Transverse colon (tissue), 4 donors: ENCODE results near the gene MAPK14. TPM values are rescaled to one million over a fixed set of nuclear protein-coding genes. Genes with fewer than 3 reads are reported as not detected.

Experiments
- DNase-seq: peaks from one replicate; pipeline ENCODE4 v3.0.0-alpha.2; 2019
- H3K27ac ChIP-seq, 4 donors: fragments of 200-600 bp; sonication (generic); 2 replicates each; pipeline ENCODE4 v1.5.1; 2016 to 2018; ENCODE audit warnings: inconsistent platforms in 4 of 4
- H3K27me3 ChIP-seq: fragments of 200-600 bp; sonication (generic); 2 replicates; pipeline ENCODE4 v1.5.1; 2017; ENCODE audit warnings: inconsistent platforms
- H3K36me3 ChIP-seq, 4 donors: fragments of 200-600 bp; sonication (generic); 2 replicates each; pipeline ENCODE4 v1.5.1; 2017 to 2019; ENCODE audit warnings: inconsistent platforms in 4 of 4
- H3K4me1 ChIP-seq, 4 donors: fragments of 200-600 bp; sonication (generic); 2 replicates each; pipeline ENCODE4 v1.5.1; 2017 to 2020; ENCODE audit warnings: inconsistent platforms in 4 of 4
- H3K4me3 ChIP-seq, 4 donors: fragments of 200-600 bp; sonication (generic); 1 replicate in 1 of 4; 2 replicates in 3 of 4; pipeline versions ENCODE4 v1.5.1 to v1.6.1; 2017 to 2019; ENCODE audit warnings: inconsistent platforms in 4 of 4
- H3K9me3 ChIP-seq, 2 donors: fragments of 200-600 bp; sonication (generic); 2 replicates each; pipeline ENCODE4 v1.5.1; 2017 to 2019; ENCODE audit warnings: inconsistent platforms in 2 of 2
- EP300 ChIP-seq: sonication (generic); formaldehyde crosslinking; IDR thresholded peaks from one replicate; pipeline ENCODE4 v1.6.1; 2017; ENCODE audit warnings: antibody characterized with exemption, low read depth
- POLR2A ChIP-seq: fragments of 450-650 bp; IDR thresholded peaks from one replicate; pipeline ENCODE4 v1.6.1; 2016; ENCODE audit warnings: antibody characterized with exemption, mild to moderate bottlenecking, moderate library complexity
- POLR2AphosphoS5 ChIP-seq, 3 donors: sonication (generic); formaldehyde crosslinking; IDR thresholded peaks; one replicate each; pipeline ENCODE4 v1.6.1; 2016; ENCODE audit warnings: antibody characterized with exemption in 3 of 3
- WGBS, 2 donors: methylation state at CpG; one replicate each; pipeline ENCODE4 v1.1.5; 2018; ENCODE audit warnings: low coverage in 1 of 2; 5-methylcytosine and 5-hydroxymethylcytosine counted together
- in situ Hi-C, 4 donors: fragments of 200-750 bp; cut with MboI; loops; one replicate each; pipeline versions ENCODE4 v1.15.0 to v1.15.1; 2017; ENCODE audit warnings: low sequenced_read_pairs in 3 of 4, low pct_ligation_motif_present in 1 of 4, low pct_unique_long_range_greater_than_20kb in 1 of 4
- intact Hi-C: fragments of 100-400 bp; cut with DNase I; formaldehyde crosslinking; loops from one replicate; pipeline ENCODE4 v1.15.1; 2023; ENCODE audit warnings: low total_unique reads
- total RNA-seq, 4 donors: library from RNA; depleted of rRNA; stranded (reverse); fragments of >200 nt; gene quantifications; one replicate each; pipeline ENCODE4 v1.1.0, GENCODE V29; 2016
- TF ChIP-seq, protein P1 (sequence below), 5 experiments: fragments of 200-600 bp in 3 of 5; fragments of 450-650 bp in 2 of 5; sonication (generic) in 3 of 5; IDR thresholded peaks; 1 replicate in 2 of 5; 2 replicates in 3 of 5; pipeline ENCODE4 v1.5.1; 2016 to 2017; ENCODE audit warnings: antibody characterized with exemption in 5 of 5, inconsistent platforms in 3 of 5, mild to moderate bottlenecking in 2 of 5, moderate library complexity in 1 of 5

The MAPK14 gene
- total RNA-seq, 4 donors from 2014 or later, result 82.2 to 132 (median 112) TPM

DNA sequence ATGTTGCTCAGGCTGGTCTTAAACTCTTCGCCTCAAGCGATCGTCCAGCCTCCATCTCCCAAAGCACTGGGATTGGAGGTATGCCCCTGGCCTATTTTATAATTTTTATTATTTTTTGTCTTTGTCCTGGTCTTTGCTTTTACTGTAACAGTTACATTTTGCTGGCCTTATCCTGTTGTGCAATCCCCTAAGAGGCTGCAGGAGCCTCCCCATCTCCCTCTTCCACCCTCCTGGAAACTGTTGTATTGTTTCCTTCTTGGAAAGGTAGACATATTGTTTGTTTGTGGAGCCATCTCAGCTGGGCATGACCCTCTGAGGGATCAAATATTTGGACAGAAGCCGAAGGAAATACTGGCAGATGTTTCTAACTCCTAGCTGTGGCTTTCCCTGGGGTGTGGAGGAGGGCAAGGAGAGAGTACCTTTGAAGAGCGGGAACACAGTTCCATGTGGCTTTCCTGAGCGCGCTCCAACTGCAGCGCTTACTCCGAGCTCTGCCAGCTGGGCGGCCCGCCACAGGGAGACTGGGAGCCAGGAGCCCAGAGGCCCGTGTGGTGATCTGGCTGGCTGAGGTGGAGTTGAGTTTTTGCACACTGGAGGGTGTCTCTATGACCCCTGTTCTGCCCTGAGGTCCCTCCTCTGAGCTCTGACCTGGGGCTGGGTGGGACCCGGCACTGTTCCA, 107.6 kb downstream of the MAPK14 start:
- in situ Hi-C loops, result loop anchor here in 3 of 4 donors (10.0 kb wide), 2 partner anchors 50 to 70 kb away; no protein-coding TSS in a partner anchor
- H3K36me3 ChIP-seq, result peaks cover 0 to 30% (median 3%) of the 10 kb centered on the region in 4 donors

DNA sequence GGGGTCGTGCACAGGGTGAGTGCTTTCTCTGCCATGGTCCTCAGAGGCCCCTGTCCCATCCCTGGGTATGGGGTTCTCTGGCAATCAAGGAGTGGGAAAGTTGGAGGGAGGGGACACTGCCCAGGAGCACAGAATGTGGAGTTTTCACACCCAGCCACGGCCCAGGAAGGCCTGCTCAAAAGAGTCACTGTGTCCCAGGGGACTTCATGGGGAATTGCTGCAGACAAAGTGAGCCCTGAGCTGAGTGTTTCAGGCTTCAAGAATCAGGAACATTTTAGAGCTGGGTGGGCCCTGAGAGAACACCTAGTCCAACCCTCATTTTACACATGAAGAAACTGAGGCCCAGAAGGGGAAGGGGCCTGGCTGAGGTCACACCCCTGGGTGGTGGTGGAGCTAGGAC, 108.4 kb downstream of the MAPK14 start:
- TF ChIP-seq EP300 (no peak), POLR2A (no peak), POLR2AphosphoS5 (IDR thresholded peaks at IDR 0.05) (no peak)
- TF ChIP-seq, protein P1, sequence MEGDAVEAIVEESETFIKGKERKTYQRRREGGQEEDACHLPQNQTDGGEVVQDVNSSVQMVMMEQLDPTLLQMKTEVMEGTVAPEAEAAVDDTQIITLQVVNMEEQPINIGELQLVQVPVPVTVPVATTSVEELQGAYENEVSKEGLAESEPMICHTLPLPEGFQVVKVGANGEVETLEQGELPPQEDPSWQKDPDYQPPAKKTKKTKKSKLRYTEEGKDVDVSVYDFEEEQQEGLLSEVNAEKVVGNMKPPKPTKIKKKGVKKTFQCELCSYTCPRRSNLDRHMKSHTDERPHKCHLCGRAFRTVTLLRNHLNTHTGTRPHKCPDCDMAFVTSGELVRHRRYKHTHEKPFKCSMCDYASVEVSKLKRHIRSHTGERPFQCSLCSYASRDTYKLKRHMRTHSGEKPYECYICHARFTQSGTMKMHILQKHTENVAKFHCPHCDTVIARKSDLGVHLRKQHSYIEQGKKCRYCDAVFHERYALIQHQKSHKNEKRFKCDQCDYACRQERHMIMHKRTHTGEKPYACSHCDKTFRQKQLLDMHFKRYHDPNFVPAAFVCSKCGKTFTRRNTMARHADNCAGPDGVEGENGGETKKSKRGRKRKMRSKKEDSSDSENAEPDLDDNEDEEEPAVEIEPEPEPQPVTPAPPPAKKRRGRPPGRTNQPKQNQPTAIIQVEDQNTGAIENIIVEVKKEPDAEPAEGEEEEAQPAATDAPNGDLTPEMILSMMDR (IDR thresholded peaks at IDR 0.05), result no peak
- in situ Hi-C loops, result loop anchor here in 3 of 4 donors (10.0 kb wide), 2 partner anchors 49 to 69 kb away; no protein-coding TSS in a partner anchor
- H3K27me3 ChIP-seq, result peaks cover under 1% of the 10 kb centered on the region
- no peak overlapping the region for H3K4me3 ChIP-seq
- intact Hi-C loops, result no loop called here
- H3K36me3 ChIP-seq, result peaks cover 0 to 30% (median 3%) of the 10 kb centered on the region in 4 donors
- H3K9me3 ChIP-seq, result no peaks in the 10 kb centered on the region
- H3K4me1 ChIP-seq, result peaks cover 9 to 19% (median 17%) of the 10 kb centered on the region in 4 donors
- WGBS, 2 donors, result 63% methylated on average over 2 of the region's 2 CpGs; no CpG with 5 or more reads in 1 of the 2 donors
- H3K27ac ChIP-seq, result no peak overlapping the region
- DNase-seq, result no peak

More for the DNA sequence above, 107.6 kb downstream of the MAPK14 start:
- TF ChIP-seq, protein P1 (IDR thresholded peaks at IDR 0.05), result no peak
- TF ChIP-seq EP300, result no peak
- no peak for TF ChIP-seq POLR2A
- H3K4me3 ChIP-seq, result no peak overlapping the region
- no peak overlapping the region for H3K27ac ChIP-seq
- intact Hi-C loops, result no loop called here
- 94% methylated on average over 8 of the region's 13 CpGs; no CpG with 5 or more reads in 1 of the 2 donors for WGBS, 2 donors
- peaks cover 9 to 21% (median 20%) of the 10 kb centered on the region in 4 donors for H3K4me1 ChIP-seq
- no peak for DNase-seq
- H3K27me3 ChIP-seq, result peaks cover 7% of the 10 kb centered on the region
- no peaks in the 10 kb centered on the region for H3K9me3 ChIP-seq

DNA sequence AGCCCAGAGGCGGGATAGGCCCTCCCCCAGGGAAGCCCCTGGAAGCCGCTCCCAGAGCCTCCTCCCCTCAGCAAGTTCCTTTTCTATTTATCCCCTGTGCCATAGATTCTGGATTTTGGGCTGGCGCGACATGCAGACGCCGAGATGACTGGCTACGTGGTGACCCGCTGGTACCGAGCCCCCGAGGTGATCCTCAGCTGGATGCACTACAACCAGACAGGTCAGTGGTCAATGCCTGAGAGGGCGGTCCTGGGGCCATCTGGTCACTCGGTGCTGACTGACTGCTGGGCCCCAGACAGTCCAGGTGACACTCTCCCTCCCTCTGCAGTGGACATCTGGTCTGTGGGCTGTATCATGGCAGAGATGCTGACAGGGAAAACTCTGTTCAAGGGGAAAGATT, 108.9 kb downstream of the MAPK14 start:
- no peak overlapping the region for H3K4me3 ChIP-seq
- 97% methylated on average over 12 of the region's 12 CpGs; no CpG with 5 or more reads in 1 of the 2 donors for WGBS, 2 donors
- in situ Hi-C loops (loop anchor here in 3 of 4 donors (10.0 kb wide), 2 partner anchors 48 to 68 kb away; no protein-coding TSS in a partner anchor), intact Hi-C loops (no loop called here)
- H3K36me3 ChIP-seq, result peaks cover 0 to 30% (median 3%) of the 10 kb centered on the region in 4 donors
- H3K27me3 ChIP-seq, result no peaks in the 10 kb centered on the region
- H3K27ac ChIP-seq, result no peak overlapping the region
- no peaks in the 10 kb centered on the region for H3K9me3 ChIP-seq
- no peak for DNase-seq
- TF ChIP-seq, protein P1 (IDR thresholded peaks at IDR 0.05), result no peak
- TF ChIP-seq POLR2A (no peak), POLR2AphosphoS5 (IDR thresholded peaks at IDR 0.05) (no peak), EP300 (no peak)
- peaks cover 9 to 16% (median 13%) of the 10 kb centered on the region in 4 donors for H3K4me1 ChIP-seq

DNA sequence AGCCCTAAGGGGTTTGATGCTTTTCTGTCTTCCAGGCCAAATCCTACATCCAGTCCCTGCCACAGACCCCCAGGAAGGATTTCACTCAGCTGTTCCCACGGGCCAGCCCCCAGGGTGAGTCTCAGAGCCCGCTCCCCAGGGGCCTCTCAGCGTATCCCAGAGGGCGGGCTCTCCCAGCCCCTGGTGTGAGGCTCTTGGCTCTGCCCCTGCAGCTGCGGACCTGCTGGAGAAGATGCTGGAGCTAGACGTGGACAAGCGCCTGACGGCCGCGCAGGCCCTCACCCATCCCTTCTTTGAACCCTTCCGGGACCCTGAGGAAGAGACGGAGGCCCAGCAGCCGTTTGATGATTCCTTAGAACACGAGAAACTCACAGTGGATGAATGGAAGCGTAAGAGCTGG, 111.1 kb downstream of the MAPK14 start:
- no peak overlapping the region for H3K4me3 ChIP-seq
- in situ Hi-C loops, result loop anchor here in 3 of 4 donors (10.0 kb wide), 2 partner anchors 46 to 66 kb away; no protein-coding TSS in a partner anchor
- peaks cover 0 to 30% (median 3%) of the 10 kb centered on the region in 4 donors for H3K36me3 ChIP-seq
- TF ChIP-seq POLR2AphosphoS5 (IDR thresholded peaks at IDR 0.05) (no peak), POLR2A (no peak), EP300 (no peak)
- TF ChIP-seq, protein P1 (IDR thresholded peaks at IDR 0.05), result no peak
- no peaks in the 10 kb centered on the region for H3K27me3 ChIP-seq
- 91% methylated on average over 15 of the region's 15 CpGs; no CpG with 5 or more reads in 1 of the 2 donors for WGBS, 2 donors
- no peaks in the 10 kb centered on the region for H3K4me1 ChIP-seq
- no peak overlapping the region for H3K27ac ChIP-seq
- H3K9me3 ChIP-seq, result no peaks in the 10 kb centered on the region
- DNase-seq, result no peak
- intact Hi-C loops, result no loop called here
